VCaP (cell line): ENCODE measurements around the gene INHBB.

Experiments used
- H3K27ac ChIP-seq: fragments of 450-650 bp; 2 replicates; pipeline ENCODE4 v1.5.1; 2017
- TF ChIP-seq, protein P1 (sequence below): fragments of 450-650 bp; conservative IDR thresholded peaks from 2 replicates; pipeline ENCODE4 v1.5.1; 2017; ENCODE audit warnings: mild to moderate bottlenecking, moderate library complexity

Gene INHBB

DNA sequence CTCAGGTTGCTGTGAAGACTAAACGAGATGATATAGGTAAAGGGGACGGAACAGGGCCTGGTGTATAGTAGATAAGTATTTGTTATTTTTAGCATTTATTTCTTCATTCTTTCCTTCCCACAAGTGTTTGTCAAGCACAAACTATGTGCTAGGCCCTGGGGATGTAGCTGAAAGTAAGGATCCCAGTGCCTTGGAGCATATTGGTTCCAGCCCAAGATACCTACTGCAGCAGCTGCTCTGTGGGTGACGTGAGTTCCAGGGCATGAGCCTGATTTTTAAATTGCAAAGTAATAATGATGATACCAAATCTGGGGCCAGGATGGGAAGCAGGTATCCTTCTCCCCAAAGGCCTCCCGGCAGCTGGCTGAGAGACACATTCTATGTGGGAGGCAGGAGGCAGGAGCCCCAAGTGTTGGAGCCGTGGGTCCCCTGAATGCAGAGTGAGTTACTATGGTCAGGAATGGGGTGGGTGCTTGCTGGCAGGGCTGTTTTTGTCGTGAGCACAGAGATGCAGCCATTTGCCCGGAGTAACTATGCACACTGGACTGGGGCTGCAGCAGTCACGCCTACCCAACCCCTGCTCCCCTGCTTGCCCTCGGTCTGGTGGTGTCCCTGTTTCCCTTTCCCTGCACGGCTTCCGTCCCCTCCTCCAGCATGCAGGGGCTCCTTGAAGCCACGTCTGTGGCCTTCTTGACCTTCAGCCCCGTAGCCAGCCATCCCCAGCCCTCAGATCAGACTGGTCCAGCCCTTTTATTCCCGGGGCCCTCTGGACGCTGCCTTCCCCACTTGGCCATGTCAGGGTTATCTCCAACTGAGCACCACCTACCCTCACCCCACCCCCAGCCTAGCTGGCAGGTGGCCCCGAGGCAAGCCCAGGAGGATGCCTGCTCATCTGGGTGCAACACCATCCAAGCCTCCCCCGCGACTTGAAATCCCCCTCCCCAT, 52.4 kb downstream of the INHBB start:
- TF ChIP-seq, protein P1, sequence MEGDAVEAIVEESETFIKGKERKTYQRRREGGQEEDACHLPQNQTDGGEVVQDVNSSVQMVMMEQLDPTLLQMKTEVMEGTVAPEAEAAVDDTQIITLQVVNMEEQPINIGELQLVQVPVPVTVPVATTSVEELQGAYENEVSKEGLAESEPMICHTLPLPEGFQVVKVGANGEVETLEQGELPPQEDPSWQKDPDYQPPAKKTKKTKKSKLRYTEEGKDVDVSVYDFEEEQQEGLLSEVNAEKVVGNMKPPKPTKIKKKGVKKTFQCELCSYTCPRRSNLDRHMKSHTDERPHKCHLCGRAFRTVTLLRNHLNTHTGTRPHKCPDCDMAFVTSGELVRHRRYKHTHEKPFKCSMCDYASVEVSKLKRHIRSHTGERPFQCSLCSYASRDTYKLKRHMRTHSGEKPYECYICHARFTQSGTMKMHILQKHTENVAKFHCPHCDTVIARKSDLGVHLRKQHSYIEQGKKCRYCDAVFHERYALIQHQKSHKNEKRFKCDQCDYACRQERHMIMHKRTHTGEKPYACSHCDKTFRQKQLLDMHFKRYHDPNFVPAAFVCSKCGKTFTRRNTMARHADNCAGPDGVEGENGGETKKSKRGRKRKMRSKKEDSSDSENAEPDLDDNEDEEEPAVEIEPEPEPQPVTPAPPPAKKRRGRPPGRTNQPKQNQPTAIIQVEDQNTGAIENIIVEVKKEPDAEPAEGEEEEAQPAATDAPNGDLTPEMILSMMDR: no peak
- no peak overlapping the region for H3K27ac ChIP-seq

- TF ChIP-seq, protein P1: no peak
- no peak overlapping the region for H3K27ac ChIP-seq
These were observed 53.3 kb downstream of the INHBB start for GRCh38 chr2:120398996-120399888.

DNA sequence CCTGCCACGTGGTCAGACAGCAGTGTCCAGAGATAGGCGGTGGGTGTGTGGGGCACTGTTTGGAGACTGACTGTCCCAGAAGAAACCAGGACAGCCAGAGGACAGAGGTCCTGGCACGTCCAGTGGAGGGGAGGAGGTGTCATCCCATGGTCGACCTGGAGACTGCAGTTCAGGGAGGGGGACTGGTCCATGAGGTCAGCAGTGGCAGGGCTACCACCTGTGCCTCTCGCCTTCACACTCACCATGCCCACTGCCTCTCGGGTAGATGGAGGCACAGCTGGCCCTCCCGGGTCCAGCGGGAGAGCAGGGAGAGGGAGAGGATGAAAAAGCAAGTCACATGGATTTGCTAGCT, 53.9 kb downstream of the INHBB start:
- H3K27ac ChIP-seq: no peak overlapping the region
- TF ChIP-seq, protein P1: no peak

- TF ChIP-seq, protein P1: no peak
- H3K27ac ChIP-seq: no peak overlapping the region
These were observed 54.6 kb downstream of the INHBB start for GRCh38 chr2:120400551-120400950.
